ENCODE results near the gene GATD1. TPM values are rescaled to one million over a fixed set of nuclear protein-coding genes. Genes with fewer than 3 reads are reported as not detected.

GATD1 gene
- total RNA-seq, 1 experiment from 2014 or later: 67.7 TPM

GRCh38 chr11:783581-784015 lies 6.3 kb upstream of the GATD1 start:
- H3K27me3 Mint-ChIP-seq (ENCODE audit: insufficient read depth, unreplicated experiment): no peaks in the 10 kb centered on the region
- DNase-seq (ENCODE audit: unreplicated experiment): peak; percentile 80
- CTCF ChIA-PET: interaction anchor here (0.6 to 1.6 kb wide), 8 partner anchors 10 to 205 kb away, joined by 3 to 5 read pairs (median 3); no protein-coding TSS in a partner anchor

DNA sequence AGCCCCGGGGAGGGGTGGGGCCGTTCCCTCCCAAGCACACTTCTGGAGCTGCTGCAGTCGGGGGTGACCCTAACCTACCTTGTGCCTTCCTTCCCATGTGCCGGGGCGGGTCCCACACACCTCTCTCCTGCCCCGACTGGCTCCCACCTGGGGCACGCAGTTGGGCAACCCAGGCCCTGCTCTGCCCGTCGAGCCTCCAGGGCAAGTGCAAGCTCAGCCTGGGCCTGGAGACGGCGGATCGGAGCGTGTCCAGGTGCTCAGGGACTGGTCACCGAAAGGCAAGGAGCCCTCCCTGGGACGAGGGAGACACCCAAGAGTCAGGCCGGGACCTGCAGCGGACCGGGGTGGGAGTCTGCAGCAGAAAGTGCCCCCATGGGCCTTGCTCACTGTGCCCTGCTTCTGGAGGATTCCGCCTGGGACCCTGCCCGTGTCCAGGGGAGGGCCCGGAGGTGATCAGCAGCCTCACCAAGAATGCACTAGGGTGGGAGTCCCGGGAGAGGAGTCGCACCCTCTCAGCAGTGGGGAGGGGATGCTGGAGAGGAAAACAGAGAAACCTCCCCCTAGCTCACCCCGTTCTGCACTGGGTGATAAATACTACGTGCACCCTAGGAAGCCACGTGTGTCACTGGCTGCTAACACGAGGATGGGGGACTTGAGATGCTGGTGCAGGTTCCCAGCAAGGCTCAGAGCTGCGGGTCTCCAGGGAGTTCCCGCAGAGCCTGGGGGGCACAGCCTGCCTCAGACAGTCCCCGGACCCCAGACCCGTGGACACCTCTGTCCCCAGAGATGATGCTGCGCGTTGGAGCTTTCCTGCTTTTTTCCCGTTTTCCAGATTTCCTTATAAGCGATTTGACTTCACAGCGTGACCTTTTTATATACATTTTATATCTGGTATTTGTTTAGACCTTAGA lies 5.2 kb upstream of the GATD1 start:
- peaks cover 9% of the 10 kb centered on the region for H3K36me3 Mint-ChIP-seq (ENCODE audit: insufficient read depth, unreplicated experiment)

More at GRCh38 chr11:783581-784015, 6.3 kb upstream of the GATD1 start:
- H3K27ac Mint-ChIP-seq (ENCODE audit: low read depth, unreplicated experiment): no peak overlapping the region
- no peak overlapping the region for H3K4me3 Mint-ChIP-seq (ENCODE audit: unreplicated experiment)
- TF ChIP-seq, protein P1, sequence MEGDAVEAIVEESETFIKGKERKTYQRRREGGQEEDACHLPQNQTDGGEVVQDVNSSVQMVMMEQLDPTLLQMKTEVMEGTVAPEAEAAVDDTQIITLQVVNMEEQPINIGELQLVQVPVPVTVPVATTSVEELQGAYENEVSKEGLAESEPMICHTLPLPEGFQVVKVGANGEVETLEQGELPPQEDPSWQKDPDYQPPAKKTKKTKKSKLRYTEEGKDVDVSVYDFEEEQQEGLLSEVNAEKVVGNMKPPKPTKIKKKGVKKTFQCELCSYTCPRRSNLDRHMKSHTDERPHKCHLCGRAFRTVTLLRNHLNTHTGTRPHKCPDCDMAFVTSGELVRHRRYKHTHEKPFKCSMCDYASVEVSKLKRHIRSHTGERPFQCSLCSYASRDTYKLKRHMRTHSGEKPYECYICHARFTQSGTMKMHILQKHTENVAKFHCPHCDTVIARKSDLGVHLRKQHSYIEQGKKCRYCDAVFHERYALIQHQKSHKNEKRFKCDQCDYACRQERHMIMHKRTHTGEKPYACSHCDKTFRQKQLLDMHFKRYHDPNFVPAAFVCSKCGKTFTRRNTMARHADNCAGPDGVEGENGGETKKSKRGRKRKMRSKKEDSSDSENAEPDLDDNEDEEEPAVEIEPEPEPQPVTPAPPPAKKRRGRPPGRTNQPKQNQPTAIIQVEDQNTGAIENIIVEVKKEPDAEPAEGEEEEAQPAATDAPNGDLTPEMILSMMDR (IDR thresholded peaks at IDR 0.05; ENCODE audit: unreplicated experiment): peak; percentile 64
- no TSS peak for BruUV-seq (replicated peaks)
- peaks cover 9% of the 10 kb centered on the region for H3K36me3 Mint-ChIP-seq (ENCODE audit: insufficient read depth, unreplicated experiment)
- no peaks in the 10 kb centered on the region for H3K9me3 Mint-ChIP-seq (ENCODE audit: unreplicated experiment)
- no peaks in the 10 kb centered on the region for H3K4me1 Mint-ChIP-seq (ENCODE audit: insufficient read depth, unreplicated experiment)
- POLR2A ChIA-PET: interaction anchor here (0.6 to 2.1 kb wide), 8 partner anchors 11 to 770 kb away, joined by 3 to 9 read pairs (median 3); partner anchors contain the start of gene TALDO1
- intact Hi-C loops (cut with micrococcal nuclease): no loop called here

GRCh38 chr11:779955-780532 lies 2.8 kb upstream of the GATD1 start:
- Mint-ChIP-seq H3K27me3 (ENCODE audit: insufficient read depth, unreplicated experiment) (no peaks in the 10 kb centered on the region), H3K4me1 (ENCODE audit: insufficient read depth, unreplicated experiment) (peaks cover 8% of the 10 kb centered on the region), H3K9me3 (ENCODE audit: unreplicated experiment) (no peaks in the 10 kb centered on the region), H3K4me3 (ENCODE audit: unreplicated experiment) (no peak overlapping the region), H3K27ac (ENCODE audit: low read depth, unreplicated experiment) (no peak overlapping the region), H3K36me3 (ENCODE audit: insufficient read depth, unreplicated experiment) (peaks cover 21% of the 10 kb centered on the region)
- no TSS peak for BruUV-seq (replicated peaks)
- TF ChIP-seq, protein P1 (IDR thresholded peaks at IDR 0.05; ENCODE audit: unreplicated experiment): no peak
- ChIA-PET CTCF (interaction anchor here (0.7 kb wide), 1 partner anchor 142 kb away, joined by 3 read pairs; no protein-coding TSS in a partner anchor), POLR2A (no interaction called here)
- no peak for DNase-seq (ENCODE audit: unreplicated experiment)
- intact Hi-C loops (cut with micrococcal nuclease): no loop called here

More for the DNA sequence above, 5.2 kb upstream of the GATD1 start:
- no TSS peak for BruUV-seq (replicated peaks)
- H3K27me3 Mint-ChIP-seq (ENCODE audit: insufficient read depth, unreplicated experiment): no peaks in the 10 kb centered on the region
- TF ChIP-seq, protein P1 (IDR thresholded peaks at IDR 0.05; ENCODE audit: unreplicated experiment): no peak
- H3K27ac Mint-ChIP-seq (ENCODE audit: low read depth, unreplicated experiment): no peak overlapping the region
- ChIA-PET POLR2A (interaction anchor here (1.1 to 2.1 kb wide), 4 partner anchors 13 to 56 kb away, joined by 3 to 9 read pairs (median 6); partner anchors contain the start of gene TALDO1), CTCF (interaction anchor here (0.5 to 1.3 kb wide), 6 partner anchors 10 to 254 kb away, joined by 3 to 5 read pairs (median 3); no protein-coding TSS in a partner anchor)
- no peak overlapping the region for H3K4me3 Mint-ChIP-seq (ENCODE audit: unreplicated experiment)
- intact Hi-C loops (cut with micrococcal nuclease): no loop called here
- H3K4me1 Mint-ChIP-seq (ENCODE audit: insufficient read depth, unreplicated experiment): no peaks in the 10 kb centered on the region
- no peaks in the 10 kb centered on the region for H3K9me3 Mint-ChIP-seq (ENCODE audit: unreplicated experiment)
- DNase-seq (ENCODE audit: unreplicated experiment): no peak
